Neural progenitor cell (in vitro differentiated cells): ENCODE results near the gene MARCHF3. TPM values are rescaled to one million over a fixed set of nuclear protein-coding genes. Genes with fewer than 3 reads are reported as not detected.
"Not testable (repeated sequence)": the region's sequence is repeated elsewhere in the genome, so short reads cannot be mapped to it uniquely, and the experiment has no call there.

ENCODE experiments used
- DNase-seq: peaks from one replicate; pipeline ENCODE4 v3.0.0-alpha.2; 2016; ENCODE audit warnings: low spot score
- H2AFZ ChIP-seq: fragments of 200-600 bp; sonication (generic); replicated peaks from 2 replicates; pipeline ENCODE4 v1.6.1; 2016; ENCODE audit warnings: antibody characterized with exemption
- H3F3A ChIP-seq: fragments of 200-600 bp; sonication (generic); 2 replicates; pipeline ENCODE4 v1.6.1; 2016; ENCODE audit warnings: antibody characterized with exemption, low read depth
- H3K27ac ChIP-seq: fragments of 200-600 bp; sonication (generic); 2 replicates; pipeline ENCODE4 v1.5.1; 2016; ENCODE audit warnings: mild to moderate bottlenecking
- H3K27me3 ChIP-seq: fragments of 200-600 bp; sonication (generic); 2 replicates; pipeline ENCODE4 v1.6.1; 2016; ENCODE audit warnings: mild to moderate bottlenecking, moderate library complexity
- H3K36me3 ChIP-seq: fragments of 200-600 bp; sonication (generic); 2 replicates; pipeline ENCODE4 v1.5.1; 2016
- H3K4me1 ChIP-seq: fragments of 200-600 bp; sonication (generic); 2 replicates; pipeline ENCODE4 v1.6.1; 2016; ENCODE audit warnings: mixed run types
- H3K4me2 ChIP-seq: fragments of 200-600 bp; sonication (generic); 2 replicates; pipeline ENCODE4 v1.6.1; 2016
- H3K4me3 ChIP-seq: fragments of 200-600 bp; sonication (generic); 2 replicates; pipeline ENCODE4 v1.5.1; 2016
- H3K79me2 ChIP-seq: fragments of 200-600 bp; sonication (generic); 2 replicates; pipeline ENCODE4 v1.6.1; 2016; ENCODE audit warnings: low read depth
- H3K9ac ChIP-seq: fragments of 200-600 bp; sonication (generic); 2 replicates; pipeline ENCODE4 v1.6.1; 2016
- H3K9me3 ChIP-seq: fragments of 200-600 bp; sonication (generic); 2 replicates; pipeline ENCODE4 v1.5.1; 2016; ENCODE audit warnings: low read depth
- H4K20me1 ChIP-seq: fragments of 200-600 bp; sonication (generic); 2 replicates; pipeline ENCODE4 v1.6.1; 2016; ENCODE audit warnings: low read depth
- H3K27ac Mint-ChIP-seq: 3 replicates; pipeline ENCODE4 v1.8.0; 2021; ENCODE audit warnings: mixed read lengths
- H3K27me3 Mint-ChIP-seq: 2 replicates; pipeline ENCODE4 v1.8.0; 2022; ENCODE audit warnings: low read depth, mild to moderate bottlenecking, inconsistent platforms, moderate library complexity, mixed read lengths; ENCODE audit not compliant: insufficient read depth
- H3K36me3 Mint-ChIP-seq: 3 replicates; pipeline ENCODE4 v1.8.0; 2021; ENCODE audit warnings: mixed read lengths
- H3K4me1 Mint-ChIP-seq: 3 replicates; pipeline ENCODE4 v1.8.0; 2021; ENCODE audit warnings: mixed read lengths
- H3K4me3 Mint-ChIP-seq: 3 replicates; pipeline ENCODE4 v1.8.0; 2021; ENCODE audit warnings: mild to moderate bottlenecking, moderate library complexity, mixed read lengths
- H3K9me3 Mint-ChIP-seq: 3 replicates; pipeline ENCODE4 v1.8.0; 2020; ENCODE audit warnings: mixed read lengths
- EZH2 ChIP-seq: fragments of 200-600 bp; sonication (generic); IDR thresholded peaks from 2 replicates; pipeline ENCODE4 v1.6.1; 2017; ENCODE audit warnings: antibody characterized with exemption, mild to moderate bottlenecking, moderate library complexity
- EZH2phosphoT487 ChIP-seq: fragments of 200-600 bp; sonication (generic); IDR thresholded peaks from 2 replicates; pipeline ENCODE4 v1.6.1; 2017; ENCODE audit warnings: antibody characterized with exemption
- total RNA-seq: library from RNA; depleted of rRNA; stranded (reverse); fragments of >200 nt; gene quantifications from 2 replicates; pipeline ENCODE4 v1.2.3, GENCODE V29; 2015; ENCODE audit warnings: low replicate concordance
- TF ChIP-seq, protein P1 (sequence below): fragments of 200-600 bp; sonication (generic); IDR thresholded peaks from 2 replicates; pipeline ENCODE4 v1.5.1; 2017; ENCODE audit warnings: antibody characterized with exemption, mild to moderate bottlenecking

MARCHF3 gene
- total RNA-seq, 1 donor from 2014 or later = 6.1 TPM

DNA sequence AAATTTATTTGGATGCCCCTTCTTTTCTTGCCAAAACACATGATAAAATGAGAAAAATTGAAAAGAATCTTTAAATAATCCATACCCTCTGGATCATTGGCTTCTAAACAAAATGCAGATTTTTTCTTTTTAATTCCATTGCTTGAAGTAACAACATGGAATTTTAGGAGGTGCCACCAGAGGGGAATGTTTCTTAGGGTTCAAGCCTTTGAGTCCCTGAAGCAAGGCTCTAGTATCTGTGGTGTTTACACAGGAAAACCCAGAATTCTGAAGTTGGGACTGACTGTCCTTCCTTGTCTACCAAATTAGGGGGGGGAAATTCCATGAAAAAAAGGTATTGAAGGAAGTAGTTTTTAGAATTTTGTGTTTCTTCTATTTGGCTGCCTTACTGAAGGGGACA, 184.0 kb downstream of the MARCHF3 start:
- H3K9ac ChIP-seq = no peak overlapping the region
- no peaks in the 10 kb centered on the region for H3K79me2 ChIP-seq
- H4K20me1 ChIP-seq = peaks cover 26% of the 10 kb centered on the region
- no peaks in the 10 kb centered on the region for H3K36me3 ChIP-seq
- H3K4me1 ChIP-seq = peaks cover 31% of the 10 kb centered on the region
- no peak for TF ChIP-seq EZH2phosphoT487
- TF ChIP-seq, protein P1, sequence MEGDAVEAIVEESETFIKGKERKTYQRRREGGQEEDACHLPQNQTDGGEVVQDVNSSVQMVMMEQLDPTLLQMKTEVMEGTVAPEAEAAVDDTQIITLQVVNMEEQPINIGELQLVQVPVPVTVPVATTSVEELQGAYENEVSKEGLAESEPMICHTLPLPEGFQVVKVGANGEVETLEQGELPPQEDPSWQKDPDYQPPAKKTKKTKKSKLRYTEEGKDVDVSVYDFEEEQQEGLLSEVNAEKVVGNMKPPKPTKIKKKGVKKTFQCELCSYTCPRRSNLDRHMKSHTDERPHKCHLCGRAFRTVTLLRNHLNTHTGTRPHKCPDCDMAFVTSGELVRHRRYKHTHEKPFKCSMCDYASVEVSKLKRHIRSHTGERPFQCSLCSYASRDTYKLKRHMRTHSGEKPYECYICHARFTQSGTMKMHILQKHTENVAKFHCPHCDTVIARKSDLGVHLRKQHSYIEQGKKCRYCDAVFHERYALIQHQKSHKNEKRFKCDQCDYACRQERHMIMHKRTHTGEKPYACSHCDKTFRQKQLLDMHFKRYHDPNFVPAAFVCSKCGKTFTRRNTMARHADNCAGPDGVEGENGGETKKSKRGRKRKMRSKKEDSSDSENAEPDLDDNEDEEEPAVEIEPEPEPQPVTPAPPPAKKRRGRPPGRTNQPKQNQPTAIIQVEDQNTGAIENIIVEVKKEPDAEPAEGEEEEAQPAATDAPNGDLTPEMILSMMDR = peak; percentile 36
- H3K27ac Mint-ChIP-seq = no peak overlapping the region
- peaks cover 28% of the 10 kb centered on the region for H3K27me3 ChIP-seq
- peaks cover 48% of the 10 kb centered on the region for H3K4me1 Mint-ChIP-seq
- H3K27me3 Mint-ChIP-seq = peaks cover 2% of the 10 kb centered on the region
- no peak overlapping the region for H3K4me3 Mint-ChIP-seq
- no peak for DNase-seq
- H3K9me3 Mint-ChIP-seq = no peaks in the 10 kb centered on the region
- peaks cover 9% of the 10 kb centered on the region for H3F3A ChIP-seq
- no peak overlapping the region for H3K27ac ChIP-seq
- H2AFZ ChIP-seq = no peak overlapping the region
- no peaks in the 10 kb centered on the region for H3K9me3 ChIP-seq
- no peak overlapping the region for H3K4me3 ChIP-seq
- H3K36me3 Mint-ChIP-seq = peaks cover 8% of the 10 kb centered on the region
- H3K4me2 ChIP-seq = no peak overlapping the region

DNA sequence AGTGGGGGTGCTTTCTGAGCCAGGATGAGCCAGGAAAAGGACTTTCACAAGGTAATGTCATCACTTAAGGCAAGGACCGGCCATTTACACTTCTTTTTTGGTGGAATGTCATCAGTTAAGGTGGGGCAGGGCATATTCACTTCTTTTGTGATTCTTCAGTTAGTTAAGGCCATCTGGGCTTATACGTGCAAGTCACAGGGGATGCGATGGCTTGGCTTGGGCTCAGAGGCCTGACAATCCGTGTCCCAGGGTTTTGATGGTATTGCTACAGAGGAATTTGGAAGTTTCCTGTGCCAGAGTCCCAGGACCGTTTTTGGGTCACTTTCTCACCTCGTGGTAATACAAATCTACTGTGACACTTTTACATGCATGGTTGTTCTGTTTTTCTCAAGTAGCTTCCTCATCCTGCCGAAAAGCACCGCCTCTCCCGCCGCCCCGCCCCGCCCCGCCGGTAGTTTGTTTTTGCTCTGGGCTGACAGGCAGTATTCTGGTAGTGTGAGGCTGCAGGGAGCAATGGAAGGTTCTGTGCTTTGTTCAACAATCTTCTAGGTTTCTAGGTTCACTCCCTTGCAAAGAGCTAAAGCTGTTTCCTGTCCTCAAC, 184.8 kb downstream of the MARCHF3 start:
- H3K36me3 Mint-ChIP-seq = peaks cover 10% of the 10 kb centered on the region
- not testable (repeated sequence) for H3K9me3 ChIP-seq, H3K9ac ChIP-seq, H3K36me3 ChIP-seq, H3K4me3 ChIP-seq, H3F3A ChIP-seq, H2AFZ ChIP-seq, H3K4me3 Mint-ChIP-seq, H3K27ac ChIP-seq, H3K79me2 ChIP-seq, H3K27ac Mint-ChIP-seq, H3K9me3 Mint-ChIP-seq, H3K27me3 Mint-ChIP-seq
- peaks cover 29% of the 10 kb centered on the region for H4K20me1 ChIP-seq
- H3K27me3 ChIP-seq = peaks cover 28% of the 10 kb centered on the region
- peaks cover 31% of the 10 kb centered on the region for H3K4me1 ChIP-seq
- H3K4me2 ChIP-seq = peak overlapping the region; percentile 44
- peaks cover 41% of the 10 kb centered on the region for H3K4me1 Mint-ChIP-seq
- peak; percentile 7 for DNase-seq

DNA sequence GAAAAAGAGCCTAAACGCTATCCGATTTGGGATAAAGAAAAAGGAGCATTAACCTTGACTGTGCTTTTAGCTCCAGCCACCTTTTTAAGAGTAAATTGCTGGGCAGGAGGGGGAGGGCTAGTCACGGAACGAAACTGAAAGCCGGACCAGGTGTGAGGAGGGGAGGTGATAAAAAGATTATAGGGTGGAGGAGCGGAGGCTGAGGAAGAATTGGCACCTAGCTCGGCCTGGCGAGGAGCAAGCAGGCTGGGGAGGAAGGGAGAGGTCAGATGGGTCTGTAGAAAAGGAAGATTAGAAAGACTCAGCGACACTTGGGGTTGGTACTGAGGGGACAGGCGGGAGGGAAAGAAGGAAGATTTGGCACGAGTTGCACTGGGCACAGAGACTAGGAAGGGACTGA, 187.0 kb downstream of the MARCHF3 start:
- peaks cover 38% of the 10 kb centered on the region for H4K20me1 ChIP-seq
- peaks cover 28% of the 10 kb centered on the region for H3K27me3 ChIP-seq
- H3K36me3 ChIP-seq, H3K27ac Mint-ChIP-seq, H3K9me3 Mint-ChIP-seq, DNase-seq, H3K4me3 ChIP-seq, H2AFZ ChIP-seq, H3K4me3 Mint-ChIP-seq, H3K79me2 ChIP-seq, H3K9me3 ChIP-seq, H3K27ac ChIP-seq, H3K27me3 Mint-ChIP-seq, H3K4me2 ChIP-seq, H3K9ac ChIP-seq: not testable (repeated sequence)
- peaks cover 36% of the 10 kb centered on the region for H3K4me1 ChIP-seq
- Mint-ChIP-seq H3K36me3 (peaks cover 16% of the 10 kb centered on the region), H3K4me1 (peaks cover 27% of the 10 kb centered on the region)
- H3F3A ChIP-seq = peaks cover 14% of the 10 kb centered on the region

DNA sequence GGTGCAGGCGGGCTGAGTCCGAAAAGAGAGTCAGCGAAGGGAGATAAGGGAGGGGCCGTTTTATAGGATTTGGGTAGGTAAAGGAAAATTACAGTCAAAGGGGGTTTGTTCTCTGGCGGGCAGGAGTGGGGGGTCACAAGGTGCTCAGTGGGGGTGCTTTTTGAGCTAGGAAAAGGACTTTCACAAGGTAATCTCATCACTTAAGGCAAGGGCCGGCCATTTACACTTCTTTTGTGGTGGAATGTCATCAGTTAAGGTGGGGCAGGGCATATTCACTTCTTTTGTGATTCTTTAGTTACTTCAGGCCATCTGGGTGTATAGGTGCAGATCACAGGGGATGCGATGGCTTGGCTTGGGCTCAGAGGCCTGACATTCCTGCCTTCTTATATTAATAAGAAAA, 191.0 kb downstream of the MARCHF3 start:
- H3F3A ChIP-seq, H3K4me3 Mint-ChIP-seq, H3K9ac ChIP-seq, H3K27ac Mint-ChIP-seq, H3K27ac ChIP-seq, H3K4me1 Mint-ChIP-seq, H3K79me2 ChIP-seq, H3K4me3 ChIP-seq, H2AFZ ChIP-seq, H3K9me3 ChIP-seq, DNase-seq, H3K27me3 Mint-ChIP-seq, H3K9me3 Mint-ChIP-seq, H3K4me2 ChIP-seq: not testable (repeated sequence)
- Histone ChIP-seq H3K36me3 (peaks cover 11% of the 10 kb centered on the region), H4K20me1 (peaks cover 38% of the 10 kb centered on the region), H3K4me1 (peaks cover 14% of the 10 kb centered on the region), H3K27me3 (peaks cover 23% of the 10 kb centered on the region)
- H3K36me3 Mint-ChIP-seq = peaks cover 35% of the 10 kb centered on the region

DNA sequence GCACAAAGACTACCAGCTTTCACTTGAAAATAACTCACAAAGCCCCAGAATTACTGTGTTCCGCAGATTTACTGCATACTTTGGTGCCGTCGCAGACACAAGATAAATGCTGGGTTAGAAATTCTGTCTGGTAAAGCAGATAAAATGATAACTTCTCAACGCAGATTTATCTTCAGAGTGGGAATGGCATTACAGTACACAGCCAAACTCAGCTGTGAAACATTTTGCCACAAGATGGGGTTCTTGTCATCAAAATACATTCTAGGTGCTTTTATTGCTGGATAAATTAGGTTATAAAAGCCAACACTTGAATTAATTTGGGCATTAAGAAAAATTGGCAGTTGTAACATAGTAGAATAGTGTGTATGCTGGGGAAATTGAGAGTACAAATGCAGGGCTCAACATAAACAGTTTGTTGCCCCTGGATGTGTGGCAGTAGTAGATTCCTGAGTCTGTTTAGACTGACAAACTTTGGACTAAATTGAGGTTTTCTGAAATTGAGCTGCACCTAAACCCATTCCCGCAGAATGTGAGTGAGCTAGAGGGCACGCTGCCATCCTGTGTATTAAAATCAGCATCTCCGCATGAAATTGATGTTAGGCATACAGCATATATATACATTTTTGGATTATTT, 192.3 kb downstream of the MARCHF3 start:
- no peak overlapping the region for H3K4me2 ChIP-seq
- no peak overlapping the region for H3K4me3 ChIP-seq
- peaks cover 14% of the 10 kb centered on the region for H3K4me1 ChIP-seq
- Mint-ChIP-seq H3K27ac (no peak overlapping the region), H3K27me3 (peaks cover 5% of the 10 kb centered on the region), H3K4me1 (no peaks in the 10 kb centered on the region), H3K9me3 (no peaks in the 10 kb centered on the region), H3K36me3 (peaks cover 44% of the 10 kb centered on the region), H3K4me3 (no peak overlapping the region)
- DNase-seq = no peak
- H3K27ac ChIP-seq = no peak overlapping the region
- peaks cover 16% of the 10 kb centered on the region for H3F3A ChIP-seq
- peaks cover 9% of the 10 kb centered on the region for H3K79me2 ChIP-seq
- H3K27me3 ChIP-seq = peaks cover 9% of the 10 kb centered on the region
- no peak overlapping the region for H2AFZ ChIP-seq
- TF ChIP-seq EZH2phosphoT487 (no peak), EZH2 (no peak)
- TF ChIP-seq, protein P1 = peak; percentile 27
- no peaks in the 10 kb centered on the region for H3K9me3 ChIP-seq
- peaks cover 37% of the 10 kb centered on the region for H4K20me1 ChIP-seq
- H3K9ac ChIP-seq = no peak overlapping the region
- peaks cover 25% of the 10 kb centered on the region for H3K36me3 ChIP-seq
